Epithelial cell of proximal tubule (primary cell): ENCODE results near the gene TSPAN3. TPM values are rescaled to one million over a fixed set of nuclear protein-coding genes. Genes with fewer than 3 reads are reported as not detected.

Experiments
- DNase-seq: peaks from one replicate; pipeline ENCODE4 v3.0.0-alpha.2; 2011; ENCODE audit warnings: low read depth
- H3K4me3 ChIP-seq: 2 replicates; pipeline ENCODE4 v1.5.1; 2011; ENCODE audit warnings: low read depth, mild to moderate bottlenecking, low read length
- total RNA-seq: library from RNA; depleted of rRNA; stranded (reverse); fragments of >200 nt; gene quantifications from 2 replicates; pipeline ENCODE4 v1.2.3, GENCODE V29; 2015
- TF ChIP-seq, protein P1 (sequence below): conservative IDR thresholded peaks from 2 replicates; pipeline ENCODE4 v1.5.1; 2012; ENCODE audit warnings: low read depth, mild to moderate bottlenecking, low read length

The TSPAN3 gene
- total RNA-seq, 1 donor from 2014 or later = 252 TPM

DNA sequence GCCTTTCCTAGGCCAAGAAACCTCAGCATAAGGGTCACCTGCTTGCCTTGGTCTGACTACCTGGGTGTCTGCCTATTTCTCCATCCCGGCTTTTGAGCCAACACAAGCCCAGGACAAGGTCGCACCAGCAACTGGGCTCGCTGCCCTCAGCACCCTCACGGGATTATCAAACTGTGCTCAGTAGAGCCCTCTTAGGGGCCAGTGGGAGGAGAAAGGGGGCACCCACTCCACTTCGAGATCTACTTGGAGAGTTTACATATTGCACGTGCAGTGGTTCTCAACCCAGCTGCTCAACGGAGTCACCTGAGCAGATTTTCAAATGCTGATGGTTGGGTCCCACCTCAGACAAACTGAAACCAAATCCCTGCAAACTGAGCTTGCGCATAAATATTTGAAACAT is 31.1 kb downstream of the TSPAN3 start:
- TF ChIP-seq, protein P1, sequence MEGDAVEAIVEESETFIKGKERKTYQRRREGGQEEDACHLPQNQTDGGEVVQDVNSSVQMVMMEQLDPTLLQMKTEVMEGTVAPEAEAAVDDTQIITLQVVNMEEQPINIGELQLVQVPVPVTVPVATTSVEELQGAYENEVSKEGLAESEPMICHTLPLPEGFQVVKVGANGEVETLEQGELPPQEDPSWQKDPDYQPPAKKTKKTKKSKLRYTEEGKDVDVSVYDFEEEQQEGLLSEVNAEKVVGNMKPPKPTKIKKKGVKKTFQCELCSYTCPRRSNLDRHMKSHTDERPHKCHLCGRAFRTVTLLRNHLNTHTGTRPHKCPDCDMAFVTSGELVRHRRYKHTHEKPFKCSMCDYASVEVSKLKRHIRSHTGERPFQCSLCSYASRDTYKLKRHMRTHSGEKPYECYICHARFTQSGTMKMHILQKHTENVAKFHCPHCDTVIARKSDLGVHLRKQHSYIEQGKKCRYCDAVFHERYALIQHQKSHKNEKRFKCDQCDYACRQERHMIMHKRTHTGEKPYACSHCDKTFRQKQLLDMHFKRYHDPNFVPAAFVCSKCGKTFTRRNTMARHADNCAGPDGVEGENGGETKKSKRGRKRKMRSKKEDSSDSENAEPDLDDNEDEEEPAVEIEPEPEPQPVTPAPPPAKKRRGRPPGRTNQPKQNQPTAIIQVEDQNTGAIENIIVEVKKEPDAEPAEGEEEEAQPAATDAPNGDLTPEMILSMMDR = no peak
- DNase-seq = no peak
- H3K4me3 ChIP-seq = no peak overlapping the region

DNA sequence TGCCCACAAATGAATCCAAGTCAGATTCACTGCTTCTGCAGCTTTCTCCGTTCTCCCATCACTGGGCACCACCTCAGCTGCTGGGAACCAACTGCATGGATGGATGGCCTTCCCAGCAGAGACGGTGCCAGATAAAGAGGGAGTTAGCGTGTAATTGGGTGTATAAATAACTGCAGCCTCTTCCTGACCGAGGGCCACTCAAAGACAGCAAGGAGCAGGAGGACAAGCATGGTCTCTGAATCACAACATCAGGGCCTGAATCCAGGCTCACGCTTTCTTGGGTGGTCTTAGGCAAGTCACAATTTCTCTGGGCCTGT is 31.7 kb downstream of the TSPAN3 start:
- TF ChIP-seq, protein P1 = no peak
- no peak for DNase-seq

DNA sequence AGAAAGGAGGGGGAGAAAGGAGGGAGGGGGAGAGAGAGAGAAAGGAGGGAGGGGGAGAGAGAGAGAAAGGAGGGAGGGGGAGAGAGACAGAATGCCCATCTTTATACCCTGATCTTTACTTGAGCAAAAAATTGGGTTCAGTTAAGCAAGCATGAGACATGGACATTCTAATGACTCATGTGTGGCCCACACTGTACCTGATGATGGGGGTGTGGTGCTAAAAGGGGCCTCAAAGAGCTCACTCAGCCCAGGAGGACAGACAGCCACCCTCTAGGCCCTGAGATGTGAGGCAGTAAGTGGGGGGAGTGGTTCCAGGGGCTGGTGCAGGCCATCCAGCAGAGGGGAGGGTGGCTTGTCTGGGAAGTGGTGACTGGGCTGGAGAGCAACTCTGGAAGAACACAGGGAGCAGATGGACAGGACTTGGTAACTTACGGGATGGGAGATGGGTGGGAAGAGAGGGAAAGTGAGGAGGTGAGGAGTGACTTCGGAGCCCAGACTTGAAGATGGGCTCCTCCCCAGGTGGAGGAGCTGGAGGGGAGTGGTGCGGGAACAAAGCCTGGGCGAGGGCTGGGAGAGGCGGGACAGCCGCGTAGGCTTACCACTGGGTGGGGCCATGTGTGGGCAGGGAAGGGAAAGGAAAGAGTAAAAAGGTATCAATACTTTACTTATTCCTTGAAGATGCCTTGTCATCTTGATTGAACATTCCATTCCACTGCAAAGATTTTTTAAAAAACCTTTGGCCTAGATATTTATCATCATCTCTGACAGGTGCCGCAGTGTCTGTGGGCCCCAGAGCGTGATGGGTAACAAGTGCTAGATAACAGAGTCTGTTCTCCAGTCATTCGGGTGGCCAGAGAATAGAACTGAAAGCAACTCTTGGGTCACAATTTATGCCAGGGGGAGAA is 32.3 kb downstream of the TSPAN3 start:
- no peak overlapping the region for H3K4me3 ChIP-seq
- DNase-seq = no peak
- TF ChIP-seq, protein P1 = no peak

More for the DNA sequence above, 31.7 kb downstream of the TSPAN3 start:
- H3K4me3 ChIP-seq = no peak overlapping the region

DNA sequence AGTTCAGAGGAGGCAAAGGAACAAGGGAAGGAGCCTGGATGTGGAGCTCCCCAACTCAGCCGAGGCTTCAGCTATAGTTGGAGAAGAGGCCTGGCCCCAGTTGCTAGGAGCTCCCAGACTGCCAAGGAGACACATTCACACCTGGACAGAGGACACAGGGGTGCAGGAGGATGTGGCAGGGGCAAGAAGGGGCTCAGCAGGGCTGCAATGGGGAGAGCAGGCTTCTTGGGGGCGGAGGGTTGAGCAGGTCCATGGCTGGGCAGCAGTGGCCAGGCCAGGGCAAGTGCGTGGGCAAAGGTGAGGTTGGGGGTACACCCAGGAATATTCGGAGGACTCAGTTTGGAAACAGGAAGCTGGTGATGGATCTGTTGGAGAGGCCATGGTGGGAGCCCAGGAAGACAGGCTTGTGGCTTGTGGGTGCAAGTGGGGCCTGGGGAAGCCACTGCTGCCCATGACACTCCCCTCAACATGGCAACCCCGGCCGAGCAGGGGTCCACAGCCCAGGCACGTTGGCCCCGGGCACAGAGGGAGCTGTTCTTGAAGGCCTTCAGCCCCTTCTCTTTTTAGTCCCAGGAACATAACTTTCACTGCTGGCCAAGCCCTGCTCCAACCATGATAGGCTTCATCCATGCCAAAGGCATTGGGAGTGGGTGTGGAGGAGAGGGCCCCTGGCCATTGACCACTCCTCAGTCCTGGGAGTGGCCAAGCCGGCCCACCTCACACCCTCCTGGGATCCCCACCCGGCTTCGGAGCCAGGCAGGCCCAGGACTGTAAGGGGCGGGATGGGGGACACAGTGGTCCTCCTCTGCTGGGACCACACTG is 33.3 kb downstream of the TSPAN3 start:
- no peak for DNase-seq
- TF ChIP-seq, protein P1 = no peak
- H3K4me3 ChIP-seq = no peak overlapping the region

- TF ChIP-seq, protein P1 = no peak
- DNase-seq = no peak
- H3K4me3 ChIP-seq = no peak overlapping the region
Measured at GRCh38 chr15:77036537-77037387, 34.1 kb downstream of the TSPAN3 start.

- H3K4me3 ChIP-seq = no peak overlapping the region
- no peak for DNase-seq
- TF ChIP-seq, protein P1 = no peak
Measured at GRCh38 chr15:77035999-77036471, 34.9 kb downstream of the TSPAN3 start.
